Fibroblast of lung (primary cell): Measurements from ENCODE around the gene ASAP2.

Experiments used
- EZH2 ChIP-seq: IDR thresholded peaks from 2 replicates; pipeline ENCODE4 v1.5.1; 2012; ENCODE audit warnings: low read length, control low read depth, mild to moderate bottlenecking; ENCODE audit errors: missing control alignments
- TF ChIP-seq, protein P1 (sequence below), 2 donors: IDR thresholded peaks in 1 of 2; conservative IDR thresholded peaks in 1 of 2; 1 replicate in 1 of 2; 2 replicates in 1 of 2; pipeline ENCODE4 v1.5.1; 2011 to 2012; ENCODE audit warnings: low read length in 2 of 2, control low read depth in 1 of 2, inconsistent platforms in 1 of 2, low read depth in 1 of 2, mild to moderate bottlenecking in 1 of 2

DNA sequence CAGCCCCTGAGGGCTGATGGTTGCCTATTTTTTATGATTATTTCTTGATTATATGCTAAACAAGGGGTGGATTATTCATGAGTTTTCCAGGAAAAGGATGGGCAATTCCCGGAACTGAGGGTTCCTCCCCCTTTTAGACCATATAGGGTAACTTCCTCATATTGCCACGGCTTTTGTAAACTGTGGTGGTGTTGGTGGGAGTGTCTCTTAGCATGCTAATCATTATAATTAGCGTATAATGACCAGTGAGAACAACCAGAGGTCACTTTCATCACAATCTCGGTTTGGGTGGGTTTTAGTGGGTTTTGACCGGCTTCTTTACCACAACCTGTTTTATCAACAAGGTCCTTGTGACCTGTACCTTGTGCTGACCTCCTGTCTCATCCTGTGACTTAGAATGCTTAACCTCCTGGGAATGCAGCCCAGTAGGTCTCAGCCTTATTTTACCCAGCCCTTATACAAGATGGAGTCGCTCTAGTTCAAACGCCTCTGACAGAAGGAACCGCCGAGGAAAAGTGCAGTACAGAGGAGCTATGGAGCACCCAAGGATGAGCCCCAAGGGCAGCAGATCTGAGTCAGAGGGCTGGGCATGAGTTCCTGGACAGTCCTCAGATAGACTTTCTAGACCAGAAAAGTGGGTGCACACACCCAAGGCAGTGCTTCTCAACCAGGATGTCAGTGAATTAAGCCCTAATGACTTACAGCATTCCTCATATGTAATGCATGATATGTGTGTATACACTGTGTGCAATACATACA, 37.1 kb upstream of the ASAP2 start:
- no peak for TF ChIP-seq EZH2
- TF ChIP-seq, protein P1, sequence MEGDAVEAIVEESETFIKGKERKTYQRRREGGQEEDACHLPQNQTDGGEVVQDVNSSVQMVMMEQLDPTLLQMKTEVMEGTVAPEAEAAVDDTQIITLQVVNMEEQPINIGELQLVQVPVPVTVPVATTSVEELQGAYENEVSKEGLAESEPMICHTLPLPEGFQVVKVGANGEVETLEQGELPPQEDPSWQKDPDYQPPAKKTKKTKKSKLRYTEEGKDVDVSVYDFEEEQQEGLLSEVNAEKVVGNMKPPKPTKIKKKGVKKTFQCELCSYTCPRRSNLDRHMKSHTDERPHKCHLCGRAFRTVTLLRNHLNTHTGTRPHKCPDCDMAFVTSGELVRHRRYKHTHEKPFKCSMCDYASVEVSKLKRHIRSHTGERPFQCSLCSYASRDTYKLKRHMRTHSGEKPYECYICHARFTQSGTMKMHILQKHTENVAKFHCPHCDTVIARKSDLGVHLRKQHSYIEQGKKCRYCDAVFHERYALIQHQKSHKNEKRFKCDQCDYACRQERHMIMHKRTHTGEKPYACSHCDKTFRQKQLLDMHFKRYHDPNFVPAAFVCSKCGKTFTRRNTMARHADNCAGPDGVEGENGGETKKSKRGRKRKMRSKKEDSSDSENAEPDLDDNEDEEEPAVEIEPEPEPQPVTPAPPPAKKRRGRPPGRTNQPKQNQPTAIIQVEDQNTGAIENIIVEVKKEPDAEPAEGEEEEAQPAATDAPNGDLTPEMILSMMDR (conservative IDR thresholded peaks at IDR 0.05 in 1 of 2, IDR thresholded peaks at IDR 0.05 in 1 of 2; ENCODE audit: low read depth in 1 of 2, low read length in 2 of 2): no peak
